H1 (cell line): ENCODE data around the gene ANKRD62. TPM values are rescaled to one million over a fixed set of nuclear protein-coding genes. Genes with fewer than 3 reads are reported as not detected.

Experiments used
- CTCF ChIA-PET: fragments of 300-600 bp; sonication (Branson Sonifier 250); formaldehyde crosslinking; loops from one replicate; lab custom pipeline; 2021; ENCODE audit not compliant: partially characterized antibody; lab: Charles Lee
- POLR2A ChIA-PET: fragments of 300-600 bp; sonication (Branson Sonifier 250); formaldehyde crosslinking; loops from one replicate; lab custom pipeline; 2021; ENCODE audit warnings: inconsistent platforms; ENCODE audit not compliant: partially characterized antibody; lab: Charles Lee
- DNase-seq, 2 experiments: peaks; one replicate each; pipeline versions ENCODE4 v3.0.0 to v3.0.0-alpha.2; 2010 to 2022; ENCODE audit warnings: low spot score in 2 of 2, low read depth in 1 of 2, mixed read lengths in 1 of 2
- FAIRE-seq: peaks from 2 replicates; lab custom pipeline; 2011; peaks lifted over from hg19 to GRCh38; lab: Jason Lieb, UNC
- H2AFZ ChIP-seq: 2 replicates; pipeline ENCODE4 v1.8.1; 2012; ENCODE audit warnings: low read length, inconsistent platforms
- H2AK5ac ChIP-seq: 2 replicates; pipeline ENCODE4 v1.6.1; 2013; ENCODE audit warnings: low read depth, low read length
- H2BK120ac ChIP-seq: replicated peaks from 2 replicates; pipeline ENCODE3; 2013; ENCODE audit warnings: low read depth, low read length, inconsistent platforms
- H2BK12ac ChIP-seq: 2 replicates; pipeline ENCODE4 v1.6.1; 2013; ENCODE audit warnings: low read depth, low read length
- H2BK15ac ChIP-seq: 2 replicates; pipeline ENCODE4 v1.6.1; 2013; ENCODE audit warnings: low read length
- H2BK20ac ChIP-seq: 2 replicates; pipeline ENCODE4 v1.6.1; 2013; ENCODE audit warnings: low read length
- H2BK5ac ChIP-seq: 2 replicates; pipeline ENCODE4 v1.6.1; 2013; ENCODE audit warnings: low read depth, low read length
- H3K14ac ChIP-seq: 2 replicates; pipeline ENCODE4 v1.6.1; 2013; ENCODE audit warnings: inconsistent platforms; ENCODE audit not compliant: insufficient read length
- H3K18ac ChIP-seq: 2 replicates; pipeline ENCODE4 v1.6.1; 2013; ENCODE audit warnings: low read length; ENCODE audit errors: extremely low read depth
- H3K23ac ChIP-seq: 2 replicates; pipeline ENCODE4 v1.6.1; 2013; ENCODE audit warnings: inconsistent platforms; ENCODE audit not compliant: insufficient read length
- H3K23me2 ChIP-seq: 2 replicates; pipeline ENCODE4 v1.6.1; 2013; ENCODE audit warnings: low read depth, low read length
- H3K27ac ChIP-seq: 2 replicates; pipeline ENCODE4 v1.6.1; 2011; ENCODE audit warnings: low read depth, low read length, inconsistent platforms
- H3K27me3 ChIP-seq, 4 experiments: replicated peaks in 1 of 4; 1 replicate in 1 of 4; 2 replicates in 3 of 4; pipeline versions ENCODE4 v1.6.1 to v1.8.1; 2011 to 2013; ENCODE audit warnings: low read length in 3 of 4, mild to moderate bottlenecking in 3 of 4, inconsistent platforms in 2 of 4, mixed read lengths in 2 of 4, moderate library complexity in 1 of 4; ENCODE audit not compliant: control insufficient read depth in 3 of 4, insufficient read depth in 3 of 4; ENCODE audit errors: extremely low read depth in 1 of 4
- H3K36me3 ChIP-seq, 4 experiments: 2 replicates each; pipeline versions ENCODE4 v1.6.1 to v1.8.1; 2011 to 2013; ENCODE audit warnings: mild to moderate bottlenecking in 4 of 4, low read length in 3 of 4, moderate library complexity in 2 of 4, control low read depth in 1 of 4, inconsistent platforms in 1 of 4; ENCODE audit not compliant: insufficient read depth in 4 of 4, control insufficient read depth in 2 of 4
- H3K4ac ChIP-seq: replicated peaks from 2 replicates; pipeline ENCODE3; 2013; ENCODE audit warnings: low read length, low read depth, mixed read lengths, inconsistent platforms; ENCODE audit not compliant: insufficient read length
- H3K4me1 ChIP-seq, 4 experiments: replicated peaks in 1 of 4; 1 replicate in 1 of 4; 2 replicates in 3 of 4; pipeline versions ENCODE4 v1.6.1 to v1.8.1; 2011 to 2013; ENCODE audit warnings: low read length in 3 of 4, inconsistent platforms in 2 of 4, mixed read lengths in 1 of 4; ENCODE audit not compliant: insufficient read depth in 4 of 4, control insufficient read depth in 3 of 4
- H3K4me2 ChIP-seq, 2 experiments: 2 replicates each; pipeline versions ENCODE4 v1.6.1 to v1.8.1; 2011 to 2013; ENCODE audit warnings: low read depth in 2 of 2, low read length in 2 of 2, control low read depth in 1 of 2, inconsistent platforms in 1 of 2, mild to moderate bottlenecking in 1 of 2; ENCODE audit not compliant: insufficient read depth in 1 of 2
- H3K4me3 ChIP-seq, 4 experiments: fragments of 200-600, 300-600 bp in 1 of 4; sonication (generic), shearing (Covaris generic), sonication (Bioruptor Twin) in 1 of 4; 2 replicates each; pipeline versions ENCODE4 v1.5.1 to v1.8.1; 2011 to 2016; ENCODE audit warnings: low read length in 4 of 4, low read depth in 3 of 4, control low read depth in 2 of 4, inconsistent platforms in 2 of 4, mild to moderate bottlenecking in 2 of 4, mixed read lengths in 1 of 4, moderate library complexity in 1 of 4; ENCODE audit not compliant: insufficient read depth in 2 of 4; ENCODE audit errors: extremely low read depth in 1 of 4
- H3K56ac ChIP-seq: replicated peaks from 2 replicates; pipeline ENCODE3; 2013; ENCODE audit warnings: low read depth, mild to moderate bottlenecking, mixed read lengths, low read length, inconsistent platforms; ENCODE audit not compliant: insufficient read length
- H3K79me1 ChIP-seq: 2 replicates; pipeline ENCODE4 v1.6.1; 2013; ENCODE audit warnings: low read depth, low read length, control low read depth
- H3K79me2 ChIP-seq, 2 experiments: 2 replicates each; pipeline versions ENCODE4 v1.6.1 to v1.8.1; 2012 to 2013; ENCODE audit warnings: low read length in 2 of 2, mild to moderate bottlenecking in 2 of 2, inconsistent platforms in 1 of 2; ENCODE audit not compliant: insufficient read depth in 2 of 2, control insufficient read depth in 1 of 2
- H3K9ac ChIP-seq, 4 experiments: replicated peaks in 1 of 4; 1 replicate in 1 of 4; 2 replicates in 3 of 4; pipeline versions ENCODE4 v1.6.1 to v1.8.1; 2011 to 2013; ENCODE audit warnings: low read depth in 3 of 4, low read length in 3 of 4, control low read depth in 2 of 4, mild to moderate bottlenecking in 2 of 4, moderate library complexity in 2 of 4, inconsistent platforms in 1 of 4; ENCODE audit errors: extremely low read depth in 1 of 4
- H3K9me3 ChIP-seq, 2 experiments: 2 replicates each; pipeline versions ENCODE4 v1.6.1 to v1.8.1; 2012 to 2013; ENCODE audit warnings: mild to moderate bottlenecking in 2 of 2, moderate library complexity in 2 of 2, control low read depth in 1 of 2, inconsistent platforms in 1 of 2, low read depth in 1 of 2, low read length in 1 of 2, mixed read lengths in 1 of 2; ENCODE audit not compliant: insufficient read depth in 2 of 2
- H4K20me1 ChIP-seq, 2 experiments: replicated peaks in 1 of 2; 2 replicates each; pipeline versions ENCODE3 to v1.8.1; 2011 to 2013; ENCODE audit warnings: inconsistent platforms in 2 of 2, low read length in 2 of 2, mild to moderate bottlenecking in 1 of 2; ENCODE audit not compliant: insufficient read depth in 2 of 2, control insufficient read depth in 1 of 2
- H4K5ac ChIP-seq: 2 replicates; pipeline ENCODE4 v1.6.1; 2013; ENCODE audit warnings: low read length, low read depth, mixed read lengths, inconsistent platforms; ENCODE audit not compliant: insufficient read length
- H4K8ac ChIP-seq: 2 replicates; pipeline ENCODE4 v1.8.0; 2013; ENCODE audit warnings: mild to moderate bottlenecking, moderate library complexity, low read length, inconsistent platforms; ENCODE audit not compliant: insufficient read depth; ENCODE audit errors: extremely low read depth
- H4K91ac ChIP-seq: replicated peaks from 2 replicates; pipeline ENCODE3; 2013; ENCODE audit warnings: low read length, mixed read lengths, inconsistent platforms; ENCODE audit not compliant: insufficient read length
- CBX8 ChIP-seq: fragments of 300-800, 300-1000 bp; sonication (generic); IDR thresholded peaks from 2 replicates; pipeline ENCODE4 v1.7.1; 2016; ENCODE audit warnings: low read depth, low read length, borderline replicate concordance
- CREB1 ChIP-seq: IDR thresholded peaks from 2 replicates; pipeline ENCODE4 v1.6.1; 2012; ENCODE audit warnings: inconsistent platforms
- GABPA ChIP-seq: IDR thresholded peaks from 2 replicates; pipeline ENCODE4 v1.6.1; 2011; ENCODE audit warnings: mild to moderate bottlenecking, low read length, moderate library complexity, borderline replicate concordance; ENCODE audit not compliant: insufficient read depth
- KDM1A ChIP-seq: fragments of 200-600, 300-600 bp; sonication (generic); IDR thresholded peaks from 2 replicates; pipeline ENCODE4 v1.7.1; 2016; ENCODE audit warnings: mild to moderate bottlenecking, low read length, borderline replicate concordance
- KDM4A ChIP-seq: IDR thresholded peaks from one replicate; pipeline ENCODE4 v1.7.1; 2012; ENCODE audit warnings: low read depth, mild to moderate bottlenecking, moderate library complexity, low read length, inconsistent platforms; ENCODE audit not compliant: severe bottlenecking
- MAFK ChIP-seq: IDR thresholded peaks from 2 replicates; pipeline ENCODE4 v1.6.1; 2012; ENCODE audit warnings: low read depth, mild to moderate bottlenecking, improper control_type of control experiment, low read length
- POLR2A ChIP-seq, 2 experiments: IDR thresholded peaks; 1 replicate in 1 of 2; 2 replicates in 1 of 2; pipeline ENCODE4 v1.6.1; 2011; ENCODE audit warnings: low read depth in 2 of 2, low read length in 2 of 2, mild to moderate bottlenecking in 2 of 2; ENCODE audit errors: control extremely low read depth in 1 of 2
- SP2 ChIP-seq: IDR thresholded peaks from 2 replicates; pipeline ENCODE4 v1.6.1; 2012; ENCODE audit warnings: mild to moderate bottlenecking, low read length, inconsistent platforms
- TAF1 ChIP-seq: IDR thresholded peaks from 2 replicates; pipeline ENCODE4 v1.6.1; 2011; ENCODE audit warnings: mild to moderate bottlenecking, low read depth, low read length
- YY1 ChIP-seq: IDR thresholded peaks from 2 replicates; pipeline ENCODE4 v1.6.1; 2011; ENCODE audit warnings: low read depth, mild to moderate bottlenecking, low read length
- WGBS, 2 experiments: shearing (Covaris generic) in 1 of 2; methylation state at CpG; one replicate each; pipeline versions ENCODE4 v1.1.6 to v1.1.7; 2013 to 2015; ENCODE audit warnings: low lambda C conversion rate in 2 of 2, mixed read lengths in 2 of 2, inconsistent platforms in 1 of 2, low coverage in 1 of 2, missing lambda C conversion rate in 1 of 2; ENCODE audit not compliant: insufficient replicate concordance in 2 of 2, insufficient coverage in 1 of 2, insufficient read length in 1 of 2; ENCODE audit errors: extremely low coverage in 1 of 2, missing lambda C conversion rate in 1 of 2; 5-methylcytosine and 5-hydroxymethylcytosine counted together
- polyA plus RNA-seq, 7 experiments: library from polyadenylated mRNA; depleted of rRNA in 3 of 7; stranded (reverse) in 5 of 7; unstranded in 2 of 7; fragments of >200 nt in 5 of 7; fragments of 200-250 nt in 2 of 7; gene quantifications; 1 replicate in 5 of 7; 2 replicates in 1 of 7; 4 replicates in 1 of 7; pipeline versions ENCODE4 v1.2.1 to v1.2.3, GENCODE V29; 2011 to 2013; ENCODE audit warnings: missing spikeins in 2 of 7, mixed read lengths in 2 of 7
- total RNA-seq: library from RNA; stranded (reverse); fragmentation: NEBNext Ultra II Directional; extraction: Animal tissue kit (Norgen Biotek cat#: 25700); gene quantifications from 2 replicates; pipeline ENCODE4 v1.2.1, GENCODE V29; 2021
- TF ChIP-seq, protein P1 (sequence below): IDR thresholded peaks from 2 replicates; pipeline ENCODE4 v1.6.1; 2011; ENCODE audit warnings: low read depth, mild to moderate bottlenecking, low read length; ENCODE audit not compliant: insufficient read depth
- TF ChIP-seq, protein P2 (sequence below): IDR thresholded peaks from 2 replicates; pipeline ENCODE4 v1.6.1; 2012; ENCODE audit warnings: low read length, inconsistent platforms

Gene ANKRD62
- total and polyA plus RNA-seq, 2 of the 8 experiments (the other 6 are each of a cell fraction or from before 2014, with no cell fraction given), result not detected

DNA sequence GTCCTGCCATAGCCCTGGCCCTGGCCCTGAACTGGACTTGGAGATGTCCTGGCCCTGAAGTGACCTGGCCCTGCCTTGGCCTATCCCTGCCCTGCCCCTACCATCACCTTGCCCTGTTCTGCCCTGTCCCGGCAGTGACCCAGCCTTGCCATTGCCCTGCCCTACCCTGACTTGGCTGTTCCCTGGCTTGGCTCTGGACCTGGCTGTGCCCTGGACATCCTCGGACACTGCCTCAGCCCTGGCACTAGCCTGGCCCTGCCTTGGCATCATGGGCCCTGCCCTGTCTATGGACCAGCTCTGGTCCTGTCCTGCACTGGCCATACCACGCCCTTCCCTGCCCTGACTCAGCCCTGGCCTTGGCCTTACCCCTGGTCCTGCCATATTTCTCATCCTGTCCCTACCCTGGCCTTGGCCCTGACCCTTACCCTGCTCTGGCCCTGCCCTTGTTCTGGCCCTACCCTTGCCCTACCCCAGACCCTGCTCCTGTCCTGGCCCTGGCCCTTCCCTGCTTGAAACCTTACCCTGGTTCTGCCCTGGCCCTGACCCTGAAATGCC, 6.1 kb upstream of the ANKRD62 start:
- no peak overlapping the region for H2AFZ ChIP-seq
- CTCF ChIA-PET, result no interaction called here
- no peak for FAIRE-seq
- TF ChIP-seq KDM1A, result no peak
- TF ChIP-seq TAF1, result no peak
- TF ChIP-seq KDM4A, result no peak
- TF ChIP-seq CBX8, result no peak
- no peak for TF ChIP-seq GABPA
- TF ChIP-seq CREB1, result no peak
- TF ChIP-seq, protein P1, sequence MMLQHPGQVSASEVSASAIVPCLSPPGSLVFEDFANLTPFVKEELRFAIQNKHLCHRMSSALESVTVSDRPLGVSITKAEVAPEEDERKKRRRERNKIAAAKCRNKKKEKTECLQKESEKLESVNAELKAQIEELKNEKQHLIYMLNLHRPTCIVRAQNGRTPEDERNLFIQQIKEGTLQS, result no peak
- no peak for TF ChIP-seq POLR2A (IDR thresholded peaks at IDR 0.05; ENCODE audit: control extremely low read depth in 1 of 2, low read depth in 2 of 2, low read length in 2 of 2)
- TF ChIP-seq, protein P2, sequence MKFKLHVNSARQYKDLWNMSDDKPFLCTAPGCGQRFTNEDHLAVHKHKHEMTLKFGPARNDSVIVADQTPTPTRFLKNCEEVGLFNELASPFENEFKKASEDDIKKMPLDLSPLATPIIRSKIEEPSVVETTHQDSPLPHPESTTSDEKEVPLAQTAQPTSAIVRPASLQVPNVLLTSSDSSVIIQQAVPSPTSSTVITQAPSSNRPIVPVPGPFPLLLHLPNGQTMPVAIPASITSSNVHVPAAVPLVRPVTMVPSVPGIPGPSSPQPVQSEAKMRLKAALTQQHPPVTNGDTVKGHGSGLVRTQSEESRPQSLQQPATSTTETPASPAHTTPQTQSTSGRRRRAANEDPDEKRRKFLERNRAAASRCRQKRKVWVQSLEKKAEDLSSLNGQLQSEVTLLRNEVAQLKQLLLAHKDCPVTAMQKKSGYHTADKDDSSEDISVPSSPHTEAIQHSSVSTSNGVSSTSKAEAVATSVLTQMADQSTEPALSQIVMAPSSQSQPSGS, result no peak
- no peak for TF ChIP-seq YY1
- TF ChIP-seq SP2, result no peak
- no peak for TF ChIP-seq MAFK

More for the DNA sequence above, 6.1 kb upstream of the ANKRD62 start:
- Histone ChIP-seq H3K27me3 (no peaks in the 10 kb centered on the region), H4K5ac (no peak overlapping the region), H2BK120ac (no peak overlapping the region), H4K8ac (no peak overlapping the region; the same call in 1 of the 2 replicates), H3K36me3 (no peaks in the 10 kb centered on the region), H3K79me1 (no peaks in the 10 kb centered on the region), H2BK20ac (peak overlapping the region; percentile 72; the same call in 1 of the 2 replicates), H3K9me3 (no peaks in the 10 kb centered on the region), H2BK12ac (0 out of 2 replicates have a peak overlapping the region, but pooled peaks have one; percentile 50), H3K79me2 (no peaks in the 10 kb centered on the region), H2AK5ac (no peak overlapping the region), H2BK15ac (no peak overlapping the region), H3K18ac (no peak overlapping the region; the same call in 1 of the 2 replicates), H3K4me1 (no peaks in the 10 kb centered on the region), H3K4me2 (no peak overlapping the region), H3K4me3 (no peak overlapping the region), H3K56ac (no peak overlapping the region), H3K23me2 (no peaks in the 10 kb centered on the region), H2BK5ac (peak overlapping the region; percentile 52), H3K4ac (no peak overlapping the region), H3K27ac (no peak overlapping the region; the same call in 1 of the 2 replicates), H4K20me1 (peaks cover 0 to 5% of the 10 kb centered on the region in 2 experiments), H3K23ac (no peak overlapping the region), H4K91ac (peak overlapping the region; percentile 81), H3K9ac (no peak overlapping the region), H3K14ac (no peak overlapping the region)
- POLR2A ChIA-PET, result no interaction called here
- no peak for DNase-seq
- WGBS, 2 experiments, result 63% methylated on average over 3 of the region's 3 CpGs; no CpG with 5 or more reads in 1 of the 2 experiments
